SH-SY5Y (cell line): Measurements from ENCODE around the gene MED23.

Source experiments
- GATA2 ChIP-seq: IDR thresholded peaks from 2 replicates; pipeline ENCODE4 v1.6.1; 2011; ENCODE audit warnings: mild to moderate bottlenecking, low read depth, low read length
- GATA3 ChIP-seq: IDR thresholded peaks from 2 replicates; pipeline ENCODE4 v1.6.1; 2011; ENCODE audit warnings: low read depth, mild to moderate bottlenecking, low read length, moderate library complexity

The MED23 gene

DNA sequence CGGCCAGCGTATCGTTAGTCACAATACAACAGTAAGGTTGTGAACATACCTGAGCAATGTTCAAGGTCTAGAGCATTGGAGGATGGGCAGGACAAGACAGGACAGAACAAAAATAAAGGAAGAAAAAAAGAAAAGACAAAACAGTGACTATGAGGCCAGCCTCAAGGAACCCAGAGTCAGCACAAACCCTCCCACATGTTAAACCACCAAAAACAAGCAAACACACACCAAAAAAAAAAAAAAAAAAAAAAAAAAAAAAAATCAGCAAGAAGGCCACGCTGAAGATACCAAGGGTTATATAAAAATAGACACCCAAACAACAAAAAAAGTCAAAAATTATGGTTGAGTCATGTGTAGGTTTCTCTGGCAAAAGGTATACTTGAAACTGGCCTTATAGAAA, 12.8 kb downstream of the MED23 start:
- TF ChIP-seq GATA2 (no peak), GATA3 (no peak)

DNA sequence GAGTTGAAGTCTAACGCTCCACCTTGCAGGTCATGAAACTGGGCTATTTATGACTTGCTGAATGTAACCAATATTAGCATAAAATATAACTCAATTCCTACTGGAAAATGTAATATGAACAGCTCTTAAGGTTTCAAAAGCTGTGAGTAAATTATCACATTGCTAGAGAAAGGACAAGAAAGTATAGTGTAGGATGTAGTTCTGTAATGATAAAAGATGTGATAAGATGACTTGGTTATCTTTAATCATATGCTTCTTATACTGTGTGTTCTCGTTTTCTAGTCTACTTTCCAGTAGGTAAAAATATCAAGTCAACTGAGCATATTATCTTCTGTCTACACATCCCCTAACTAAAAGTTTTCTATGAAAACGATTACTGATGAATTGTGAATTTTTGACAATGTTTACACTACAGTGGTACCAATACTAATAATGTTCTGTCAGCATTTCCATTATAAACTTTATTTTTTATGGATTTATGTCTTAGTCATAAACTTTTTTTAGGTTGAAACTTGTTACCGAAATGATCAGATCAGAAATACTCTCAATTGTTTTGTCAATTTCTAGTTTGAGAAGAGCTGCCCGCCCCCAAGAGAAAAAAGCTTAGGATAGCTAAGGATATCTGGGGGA, 14.6 kb downstream of the MED23 start:
- no peak for TF ChIP-seq GATA2
- TF ChIP-seq GATA3, result no peak

DNA sequence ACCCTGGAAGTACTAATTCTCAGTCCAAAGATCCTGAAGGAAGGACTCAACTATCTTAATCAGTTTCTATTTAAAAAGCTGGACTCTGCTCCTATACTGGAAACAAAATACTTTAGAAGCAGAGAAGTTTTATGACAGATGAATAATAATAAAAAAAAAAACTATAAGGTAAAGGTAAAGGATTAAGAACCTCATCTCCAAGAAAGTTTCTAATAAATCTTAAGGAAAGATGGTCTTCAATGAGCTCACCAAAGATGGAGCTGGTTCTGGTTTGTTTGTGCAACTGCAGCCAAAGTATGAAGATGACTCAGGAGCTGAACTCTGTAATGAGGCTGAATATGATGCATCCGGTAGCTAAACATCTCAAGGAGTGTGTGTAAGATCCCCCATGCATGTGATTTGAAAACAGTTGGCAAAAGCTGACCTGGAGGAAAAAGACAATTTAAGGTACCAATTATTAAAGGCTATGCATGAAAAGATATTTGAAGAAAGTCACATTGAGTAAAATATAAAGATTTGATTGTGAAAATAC, 25.2 kb downstream of the MED23 start:
- TF ChIP-seq GATA3 (no peak), GATA2 (no peak)

DNA sequence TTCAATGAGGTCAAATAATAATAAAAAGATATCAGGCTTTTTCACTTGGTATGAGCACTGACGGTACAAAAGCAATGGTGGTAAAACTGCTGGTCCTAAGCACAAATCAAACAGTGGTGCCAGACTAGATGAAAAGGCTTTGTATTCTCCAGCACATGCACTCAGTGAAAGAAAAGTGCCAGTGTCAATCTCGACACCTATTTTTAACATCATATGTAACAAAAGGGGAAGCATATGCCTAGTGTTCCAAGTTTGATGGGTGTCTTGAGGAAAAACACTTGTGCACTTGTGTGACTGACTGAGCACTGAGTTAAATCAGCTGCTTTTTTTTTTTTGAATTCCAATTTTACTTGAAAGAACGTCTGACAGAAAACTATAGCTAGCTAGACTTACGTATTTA, 27.3 kb downstream of the MED23 start:
- TF ChIP-seq GATA3, result no peak
- TF ChIP-seq GATA2, result no peak

DNA sequence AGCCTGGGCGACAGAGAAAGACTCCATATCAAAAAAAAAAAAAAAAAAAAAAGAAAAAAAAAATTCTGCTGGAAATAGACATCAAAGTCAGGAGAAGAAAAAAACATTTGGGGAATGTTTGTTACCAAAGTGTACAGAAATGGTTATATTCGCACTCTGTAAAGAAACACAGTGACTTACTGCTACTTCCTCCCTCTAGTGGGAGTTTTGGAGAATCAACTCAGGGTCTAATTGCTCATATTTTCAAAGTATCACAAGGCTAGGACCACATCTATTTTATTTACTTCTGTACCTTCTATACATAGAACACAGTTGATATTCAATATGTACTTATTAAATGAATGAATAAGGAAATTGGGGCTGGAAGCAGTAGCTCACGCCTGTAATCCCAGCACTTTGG, 30.6 kb downstream of the MED23 start:
- TF ChIP-seq GATA3 (no peak), GATA2 (no peak)

DNA sequence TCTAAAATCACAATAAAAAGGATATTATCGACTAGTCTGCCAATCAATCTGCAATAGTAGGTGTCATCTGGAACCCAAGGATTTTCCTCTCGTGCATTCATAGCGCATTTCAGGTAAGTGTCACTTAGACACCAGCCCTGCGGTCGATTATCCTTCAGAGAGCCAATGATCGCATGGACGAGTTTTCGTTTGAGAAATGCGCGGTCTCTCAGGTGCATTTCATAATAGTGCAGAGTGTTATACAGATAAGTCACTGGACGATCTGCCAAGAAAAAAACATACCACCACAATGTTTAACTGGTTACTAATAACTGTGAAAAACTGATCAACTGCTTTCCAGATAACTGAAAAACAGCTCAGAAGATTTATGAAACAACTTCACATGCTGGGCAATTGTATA, 34.0 kb downstream of the MED23 start:
- TF ChIP-seq GATA2, result no peak
- TF ChIP-seq GATA3, result no peak

DNA sequence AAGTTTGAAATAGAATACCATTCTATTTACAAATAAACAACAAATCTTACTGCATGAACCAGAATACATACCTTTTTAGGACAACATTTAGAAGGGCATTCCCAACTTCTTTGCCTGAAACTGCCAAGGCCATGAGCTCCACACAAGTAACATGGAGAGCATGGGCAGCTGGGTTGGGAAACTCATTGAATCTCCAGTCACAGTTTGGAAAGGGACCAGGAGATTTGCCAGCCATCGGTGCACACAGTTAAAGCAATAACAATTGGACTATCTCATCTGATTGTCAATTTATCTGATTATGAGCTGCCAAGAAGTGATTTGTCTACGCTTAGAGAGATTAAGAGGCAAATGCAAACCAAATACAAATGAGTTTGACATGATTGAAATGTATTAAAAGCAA, 35.1 kb downstream of the MED23 start:
- TF ChIP-seq GATA3 (no peak), GATA2 (no peak)

DNA sequence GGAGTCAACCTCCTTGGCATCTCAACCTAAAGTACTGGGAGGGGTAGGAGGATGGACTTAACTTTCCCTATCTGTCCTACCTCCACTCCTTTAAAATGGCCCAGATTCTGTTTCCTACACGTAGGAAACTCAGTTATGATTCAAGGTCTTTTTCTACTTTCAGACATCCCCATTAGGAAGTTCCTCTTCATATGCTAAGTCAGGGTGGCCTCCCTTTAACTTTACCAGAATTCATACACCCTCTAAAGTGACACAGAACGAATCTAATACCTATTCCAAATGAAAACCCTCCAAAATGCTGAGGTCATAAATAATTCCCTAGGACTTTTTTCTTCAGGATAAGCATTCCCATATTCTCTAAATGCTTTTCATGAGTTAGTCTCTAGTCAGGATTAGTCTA, 39.4 kb downstream of the MED23 start:
- no peak for TF ChIP-seq GATA3

DNA sequence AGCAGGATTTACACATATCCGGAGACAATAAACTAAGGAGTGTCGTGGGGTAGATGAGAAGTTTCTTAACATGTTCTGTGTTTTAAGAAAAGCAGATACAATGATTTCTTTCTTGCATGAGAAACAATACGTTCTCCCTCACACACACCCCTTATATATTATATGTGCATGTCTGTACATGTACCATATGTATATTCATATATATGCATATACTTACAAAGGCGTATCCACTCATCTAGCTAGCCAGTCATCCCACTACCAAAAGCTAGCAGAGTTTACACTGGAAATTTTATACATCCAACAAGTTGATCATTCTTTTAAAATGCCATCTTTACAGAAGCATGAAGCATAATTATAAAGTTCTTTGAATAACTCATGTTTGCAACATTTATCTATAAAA, 40.1 kb downstream of the MED23 start:
- no peak for TF ChIP-seq GATA2
- no peak for TF ChIP-seq GATA3

DNA sequence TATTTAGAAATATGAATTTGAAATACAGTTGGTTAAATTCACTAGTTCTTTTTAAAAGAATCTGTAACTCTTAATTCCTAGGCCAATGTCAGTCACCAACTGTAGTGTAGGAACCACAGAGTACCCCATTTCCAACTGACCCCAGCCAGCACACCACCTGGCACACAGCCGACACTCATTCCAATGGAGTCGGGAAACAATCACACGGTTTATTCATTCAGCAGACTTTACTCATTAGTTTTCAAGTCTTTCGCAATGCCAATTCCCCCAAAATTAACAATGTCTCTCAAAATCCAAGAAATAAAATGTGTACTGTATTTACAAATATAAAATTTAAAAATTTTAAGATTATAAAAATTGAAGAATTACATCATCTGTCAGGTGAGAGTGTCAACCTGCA, 41.5 kb downstream of the MED23 start:
- no peak for TF ChIP-seq GATA3
- no peak for TF ChIP-seq GATA2

DNA sequence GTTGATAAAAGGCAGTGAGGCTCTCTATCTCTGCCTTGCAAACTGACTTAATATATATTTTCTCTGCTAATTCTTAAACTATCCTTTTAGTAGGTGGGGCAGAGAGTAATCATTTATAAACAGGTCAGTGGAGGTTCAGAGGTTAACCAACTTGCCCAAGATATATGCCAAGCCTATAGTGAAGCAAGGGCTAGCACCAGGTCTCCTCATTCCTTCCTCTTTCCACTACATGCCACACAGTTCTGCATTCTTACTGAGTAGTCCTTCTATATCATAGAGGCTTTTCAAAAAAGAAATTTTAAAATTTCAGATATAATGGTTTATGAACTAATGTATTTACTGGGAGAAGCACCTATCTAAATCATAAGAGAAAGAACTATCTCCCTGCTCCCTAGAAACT, 46.5 kb downstream of the MED23 start:
- TF ChIP-seq GATA2, result no peak
- no peak for TF ChIP-seq GATA3

DNA sequence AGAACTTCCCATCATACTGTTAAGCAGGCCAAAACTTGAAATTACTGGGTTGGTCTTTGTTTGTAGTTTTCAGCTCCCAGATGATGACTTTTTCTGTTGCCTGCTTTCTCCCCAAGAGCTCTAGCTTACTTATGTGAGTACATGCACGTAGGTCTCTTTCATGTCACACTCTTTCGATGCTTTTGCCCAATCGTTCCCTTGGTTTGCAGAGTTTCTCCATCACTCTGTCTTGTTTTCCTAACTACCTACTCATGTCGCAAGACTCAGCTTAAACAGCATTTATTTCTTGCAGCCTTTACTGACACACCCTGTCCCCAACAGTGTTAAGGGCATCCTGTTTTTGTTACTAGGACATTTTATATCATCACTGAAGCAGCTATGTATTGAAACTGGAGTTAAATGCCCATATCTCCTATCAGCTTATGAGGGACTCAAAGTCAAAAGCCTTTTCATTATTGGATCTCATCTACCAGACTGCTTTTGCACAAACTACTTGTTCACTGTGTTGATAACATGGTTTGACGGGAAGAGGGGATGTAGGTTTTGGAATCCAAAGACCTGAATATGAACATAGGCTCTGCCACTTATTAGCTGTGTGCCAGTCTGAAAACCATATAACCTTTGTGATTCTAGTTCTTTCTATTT, 52.1 kb downstream of the MED23 start:
- TF ChIP-seq GATA3, result no peak
- TF ChIP-seq GATA2, result no peak

DNA sequence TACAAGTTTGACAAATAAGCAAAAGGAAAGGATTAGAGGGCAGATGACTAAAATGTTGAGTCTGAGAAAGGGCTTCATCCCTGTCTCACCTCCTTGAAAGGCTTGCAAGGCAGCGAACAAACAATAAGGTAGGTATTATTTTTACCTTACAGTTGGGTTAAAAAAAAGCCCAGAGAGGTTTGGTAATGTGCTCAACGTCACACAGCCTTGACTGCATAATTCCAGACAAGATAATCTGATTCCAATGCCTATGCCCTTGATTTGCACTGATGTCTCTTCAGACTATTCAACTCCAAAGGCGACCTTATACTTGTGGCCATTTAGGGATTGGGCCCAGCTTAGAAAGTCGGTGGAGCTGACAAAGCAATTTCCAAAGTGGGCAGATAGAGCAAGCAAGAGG, 53.4 kb downstream of the MED23 start:
- no peak for TF ChIP-seq GATA2
- TF ChIP-seq GATA3, result no peak

DNA sequence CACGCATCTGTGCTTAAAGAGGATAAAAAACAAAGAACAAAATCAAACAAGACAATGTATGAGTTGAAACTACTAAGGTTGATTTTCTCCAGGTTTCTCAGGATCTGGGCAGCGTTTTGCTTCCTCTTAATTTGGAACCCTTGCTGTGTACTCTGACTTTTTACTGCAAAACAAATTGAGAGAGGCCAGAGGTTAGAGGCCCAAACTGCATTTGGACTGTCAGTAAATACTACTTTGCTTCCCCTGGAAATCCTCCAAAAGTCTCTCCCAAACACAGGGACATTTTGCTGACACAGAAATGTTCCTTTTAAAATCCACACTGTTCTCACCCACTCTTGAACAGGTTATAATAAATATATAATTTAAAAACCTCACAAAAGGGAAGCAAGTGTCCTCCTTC, 53.9 kb downstream of the MED23 start:
- TF ChIP-seq GATA3 (no peak), GATA2 (no peak)

DNA sequence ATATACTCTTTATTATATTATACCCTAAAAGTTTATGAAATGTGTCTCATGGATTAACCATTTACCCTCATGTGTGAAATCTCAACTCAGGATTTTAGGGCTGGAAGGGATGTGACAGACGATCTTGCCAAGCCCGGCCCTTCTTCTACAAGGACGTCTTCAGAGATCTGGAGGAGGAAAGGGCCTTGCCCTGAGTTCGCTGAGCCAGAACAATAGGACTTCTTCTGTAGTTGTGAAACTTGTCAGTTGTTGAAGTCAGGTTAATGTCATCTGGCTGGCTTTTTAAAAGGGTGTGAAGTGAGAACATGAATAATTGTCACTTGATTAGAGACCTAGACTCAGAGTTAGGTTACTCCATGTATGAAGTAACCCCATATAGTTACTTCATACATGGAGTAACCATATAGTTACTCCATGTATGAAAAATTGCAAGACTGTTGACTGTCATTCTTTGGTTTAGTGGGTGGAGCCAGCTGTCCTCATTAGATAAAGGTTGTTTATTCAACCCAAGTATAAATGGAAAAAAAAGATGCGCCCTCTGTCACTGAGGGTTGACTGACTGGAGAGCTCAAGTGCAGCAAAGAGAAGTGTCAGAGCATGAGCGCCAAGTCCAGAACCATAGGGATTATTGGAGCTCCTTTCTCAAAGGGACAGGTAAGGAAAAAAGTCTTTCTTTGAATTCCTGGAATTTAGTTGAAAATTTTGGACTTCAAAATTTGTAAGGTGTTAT, 55.2 kb downstream of the MED23 start, which contains the start of gene ARG1:
ARG1 (plus strand) TSS at position 541 of the 730 bp plus-strand sequence; CDS start at position 598, 57 bp downstream.
- TF ChIP-seq GATA2 (no peak), GATA3 (no peak)
